Measurements from ENCODE around the gene TMEM163.
"Not testable (repeated sequence)": the region's sequence is repeated elsewhere in the genome, so short reads cannot be mapped to it uniquely, and the experiment has no call there.

The TMEM163 gene

DNA sequence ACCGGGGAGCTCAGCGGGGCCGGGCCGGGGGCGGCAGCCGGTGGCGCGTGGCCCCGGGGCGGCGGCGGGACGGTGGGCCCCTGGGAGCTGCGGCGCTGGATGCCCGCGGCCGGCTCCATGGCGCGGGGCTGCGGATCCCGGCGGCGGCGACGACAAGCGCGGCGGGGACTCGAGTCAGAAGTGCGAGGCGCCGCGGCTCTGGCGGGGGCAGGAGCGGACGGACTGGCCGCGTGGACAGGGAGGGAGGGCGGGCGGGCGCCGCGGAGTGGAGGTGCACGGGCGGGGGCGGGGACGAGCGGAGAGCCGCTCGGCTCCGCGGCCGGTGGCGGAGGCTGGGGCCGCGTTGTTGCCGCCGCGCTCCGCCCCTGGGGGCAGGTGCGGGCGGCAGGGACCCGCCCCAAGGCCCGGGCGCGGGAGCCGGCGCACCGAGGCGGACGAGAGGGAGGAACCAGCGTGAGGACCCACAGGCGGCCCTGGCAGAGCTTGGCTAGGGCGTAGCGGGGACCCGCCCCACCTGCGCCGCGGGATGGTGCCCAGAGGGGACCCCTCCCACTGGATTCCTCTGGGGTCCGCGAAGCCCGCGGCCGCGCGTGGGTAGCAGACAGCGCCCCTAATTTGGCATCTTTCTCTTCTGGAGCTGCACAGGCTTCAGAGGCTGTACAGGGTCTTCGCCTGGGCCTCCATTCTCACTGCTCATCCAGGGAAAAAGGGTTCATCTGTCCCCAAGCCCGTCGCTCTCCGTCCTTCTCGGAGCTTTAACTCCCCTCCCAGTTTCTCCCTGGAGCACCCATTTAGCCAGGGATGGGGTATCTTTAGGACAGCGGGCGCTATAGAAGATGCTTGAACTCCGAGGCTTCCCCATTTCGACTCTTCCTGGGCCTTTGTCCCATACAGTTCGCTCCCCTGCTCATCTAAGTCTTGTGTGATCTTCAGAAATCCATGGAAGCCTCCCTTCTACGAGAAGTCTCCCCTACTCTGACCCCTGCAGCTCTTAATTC, at the start of gene TMEM163:
Gene TMEM163, minus strand, starts transcription at position 184 of the 998 bp plus-strand sequence.
- in situ Hi-C loops (cut with MboI; ENCODE audit: low pct_unique_long_range_greater_than_20kb, low sequenced_read_pairs): no loop called here
- peak; percentile 51 for DNase-seq

DNA sequence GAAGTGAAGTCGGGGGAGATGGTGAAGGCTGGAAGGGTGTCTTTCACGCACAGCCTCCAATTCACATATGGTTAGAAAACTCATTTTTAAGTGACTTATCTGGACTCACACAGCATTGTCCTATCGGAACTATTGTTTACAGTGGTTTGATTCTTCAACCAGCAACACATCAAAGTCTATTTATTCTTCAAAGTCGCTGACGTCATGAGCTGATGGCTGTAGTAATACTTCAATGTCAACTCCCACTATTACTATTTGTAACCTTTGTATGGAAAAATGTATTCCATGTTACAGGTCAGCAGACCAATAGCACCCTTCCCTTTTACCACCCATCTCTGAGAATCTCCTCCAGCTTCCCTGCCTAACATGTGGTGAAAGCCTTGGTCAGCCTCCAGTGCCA, 47.8 kb upstream of the TMEM163 start:
- in situ Hi-C loops (cut with MboI; ENCODE audit: low pct_unique_long_range_greater_than_20kb, low sequenced_read_pairs): no loop called here
- no peak for DNase-seq

DNA sequence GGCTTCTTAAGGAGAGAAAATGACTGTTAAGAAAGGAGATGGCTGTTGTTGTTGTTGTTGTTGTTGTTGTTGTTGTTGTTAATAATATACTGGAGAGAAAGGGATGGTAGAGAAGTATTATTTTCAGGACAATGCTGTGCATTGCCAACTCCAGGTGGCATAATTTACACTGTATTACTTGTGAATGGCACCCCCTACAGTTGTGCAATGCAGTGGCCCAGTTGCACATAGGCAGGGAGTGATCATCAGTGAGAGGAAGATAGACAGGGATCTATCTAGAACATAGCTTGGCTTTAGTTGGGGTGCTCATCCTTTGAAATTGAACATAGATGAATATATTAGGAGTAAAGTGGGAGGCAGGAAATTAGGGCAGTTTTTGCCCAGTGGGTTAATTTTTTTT, 47.2 kb upstream of the TMEM163 start:
- DNase-seq: no peak
- in situ Hi-C loops (cut with MboI; ENCODE audit: low pct_unique_long_range_greater_than_20kb, low sequenced_read_pairs): no loop called here

DNA sequence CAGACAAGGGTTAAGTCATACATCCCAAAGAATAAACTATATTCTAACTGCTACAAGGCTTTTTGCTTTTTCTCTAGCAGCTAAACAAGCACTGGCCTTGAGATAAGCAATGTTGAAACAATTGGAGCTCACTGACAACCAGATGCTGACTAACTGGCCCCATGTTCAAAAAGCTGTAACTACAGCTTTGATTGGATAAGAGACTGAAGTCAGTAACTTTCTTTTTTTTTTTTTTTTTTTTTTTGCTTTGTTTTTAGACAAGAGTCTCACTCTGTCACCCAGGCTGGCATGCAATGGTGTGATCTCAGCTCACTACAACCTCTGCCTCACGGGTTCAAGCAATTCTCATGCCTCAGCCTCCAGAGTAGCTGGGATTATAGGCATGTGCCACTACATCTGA, 45.4 kb upstream of the TMEM163 start:
- in situ Hi-C loops (cut with MboI; ENCODE audit: low pct_unique_long_range_greater_than_20kb, low sequenced_read_pairs): no loop called here
- DNase-seq: no peak

DNA sequence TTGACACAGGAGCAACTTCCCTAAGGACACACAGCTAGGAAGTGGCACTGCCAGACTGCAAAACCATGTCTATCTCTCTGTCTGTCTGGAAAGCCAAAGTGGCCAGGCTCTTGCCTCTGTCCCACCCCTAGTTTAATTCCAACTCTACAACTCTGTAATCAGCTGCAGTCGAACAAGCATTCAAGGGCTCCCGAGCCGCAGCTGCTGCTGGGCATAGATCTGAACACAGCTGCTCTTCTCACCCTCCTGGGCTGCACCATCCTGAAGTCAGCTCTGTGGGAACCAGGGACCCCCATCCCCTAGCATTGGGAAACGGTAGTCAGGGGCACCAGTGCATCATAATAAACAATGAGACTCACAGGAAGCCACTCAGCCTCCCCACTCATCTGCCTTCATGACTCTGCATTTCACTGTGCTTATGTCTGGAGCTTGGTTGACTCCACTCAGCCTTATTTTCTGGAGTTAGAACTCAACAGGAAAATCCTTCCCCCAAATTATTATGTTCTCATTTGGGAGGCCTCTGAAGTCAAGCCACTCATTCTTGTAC, 44.4 kb upstream of the TMEM163 start:
- in situ Hi-C loops (cut with MboI; ENCODE audit: low pct_unique_long_range_greater_than_20kb, low sequenced_read_pairs): no loop called here
- DNase-seq: no peak

DNA sequence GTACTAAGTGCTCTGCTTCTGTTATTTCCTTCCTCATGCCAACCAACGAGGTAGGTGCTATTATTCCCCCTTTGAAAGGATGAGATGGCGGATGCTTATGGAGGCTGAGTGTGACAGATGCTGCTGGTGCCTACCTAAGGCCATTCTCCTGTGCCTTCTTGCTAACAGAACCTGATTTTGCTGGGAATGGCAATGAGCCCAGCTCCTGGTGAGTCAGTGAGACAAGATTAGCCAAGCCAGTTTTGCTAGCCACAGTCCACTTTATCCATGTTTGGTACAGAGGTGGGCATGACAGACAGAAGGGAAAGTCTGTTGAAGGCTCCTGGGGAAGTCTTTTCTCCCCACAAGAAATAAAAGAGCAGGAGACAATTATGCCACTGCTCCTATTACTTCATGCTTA, 43.7 kb upstream of the TMEM163 start:
- DNase-seq: no peak

DNA sequence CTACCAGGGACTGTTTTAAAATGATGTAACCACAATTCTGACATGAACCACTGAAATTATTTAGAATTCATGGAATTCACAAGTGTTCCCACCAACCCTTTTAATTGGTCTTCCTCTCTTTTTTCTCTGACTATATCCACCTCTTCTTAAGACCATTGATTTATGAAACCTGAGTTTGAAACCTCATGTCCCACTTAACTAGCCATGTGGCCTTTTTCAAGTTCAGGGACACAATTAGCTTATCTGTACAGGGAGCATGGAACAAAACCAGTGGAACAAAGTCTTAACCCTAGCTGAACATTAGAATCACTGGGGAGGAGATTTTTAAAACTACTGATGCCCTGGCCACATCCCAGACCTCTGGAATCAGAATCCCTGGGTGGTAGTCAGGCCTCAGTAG, 41.6 kb upstream of the TMEM163 start:
- no peak for DNase-seq
- in situ Hi-C loops (cut with MboI; ENCODE audit: low pct_unique_long_range_greater_than_20kb, low sequenced_read_pairs): no loop called here

More for the DNA sequence above, 43.7 kb upstream of the TMEM163 start:
- in situ Hi-C loops (cut with MboI; ENCODE audit: low pct_unique_long_range_greater_than_20kb, low sequenced_read_pairs): no loop called here

DNA sequence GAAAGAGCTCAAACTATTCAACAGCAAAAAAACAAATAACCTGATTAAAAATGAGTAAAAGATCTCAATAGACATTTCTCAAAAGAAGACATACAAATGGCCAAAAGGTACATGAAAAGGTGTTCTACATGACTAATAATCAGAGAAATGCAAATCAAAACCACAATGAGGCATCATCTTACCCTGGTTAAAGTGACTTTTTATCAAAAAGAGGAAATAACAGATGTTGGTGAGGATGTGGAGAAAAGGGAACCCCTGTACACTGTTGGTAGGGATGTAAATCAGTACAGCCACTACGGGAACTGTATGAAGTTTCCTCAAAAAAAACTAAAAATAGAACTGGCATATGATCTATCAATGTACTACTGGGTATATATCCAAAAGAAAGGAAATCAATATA, 39.8 kb upstream of the TMEM163 start:
- peak; percentile 76 for DNase-seq

DNA sequence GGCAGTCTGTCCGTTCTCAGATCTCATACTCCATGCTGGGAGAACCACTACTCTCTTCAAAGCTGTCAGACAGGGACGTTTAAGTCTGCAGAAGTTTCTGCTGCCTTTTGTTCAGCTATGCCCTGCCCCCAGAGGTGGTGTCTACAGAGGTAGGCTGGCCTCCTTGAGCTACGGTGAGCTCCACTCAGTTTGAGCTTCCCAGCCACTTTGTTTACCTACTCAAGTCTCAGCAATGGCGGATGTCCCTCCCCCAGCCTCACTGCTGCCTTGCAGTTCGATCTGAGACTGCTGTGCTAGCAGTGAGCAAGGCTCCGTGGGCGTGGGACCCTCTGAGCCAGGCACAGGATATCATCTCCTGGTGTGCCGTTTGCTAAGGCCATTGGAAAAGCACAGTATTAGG, 33.2 kb upstream of the TMEM163 start:
- DNase-seq; in situ Hi-C loops (cut with MboI; ENCODE audit: low pct_unique_long_range_greater_than_20kb, low sequenced_read_pairs): not testable (repeated sequence)

More for the DNA sequence above, 39.8 kb upstream of the TMEM163 start:
- in situ Hi-C loops (cut with MboI; ENCODE audit: low pct_unique_long_range_greater_than_20kb, low sequenced_read_pairs): no loop called here

DNA sequence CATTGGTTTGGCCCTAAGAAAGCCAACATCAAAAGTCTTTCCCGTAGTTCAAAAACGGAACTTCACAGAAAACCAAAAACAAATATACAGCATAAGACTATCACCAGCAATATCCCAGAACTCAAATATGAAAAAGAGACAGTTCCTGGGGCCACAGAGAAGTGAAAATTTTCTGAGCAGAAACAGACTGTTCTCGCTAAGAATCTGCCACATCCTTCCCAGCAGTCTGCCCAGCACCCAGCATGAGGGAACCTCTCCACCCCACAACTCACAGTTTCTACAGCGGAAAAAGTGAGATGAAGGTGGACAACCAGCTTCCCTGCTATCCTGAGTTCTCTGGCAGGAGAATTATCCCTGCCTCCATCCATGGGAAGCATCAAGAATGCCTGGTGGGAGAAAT, 26.7 kb upstream of the TMEM163 start:
- DNase-seq: no peak
- in situ Hi-C loops (cut with MboI; ENCODE audit: low pct_unique_long_range_greater_than_20kb, low sequenced_read_pairs): no loop called here

DNA sequence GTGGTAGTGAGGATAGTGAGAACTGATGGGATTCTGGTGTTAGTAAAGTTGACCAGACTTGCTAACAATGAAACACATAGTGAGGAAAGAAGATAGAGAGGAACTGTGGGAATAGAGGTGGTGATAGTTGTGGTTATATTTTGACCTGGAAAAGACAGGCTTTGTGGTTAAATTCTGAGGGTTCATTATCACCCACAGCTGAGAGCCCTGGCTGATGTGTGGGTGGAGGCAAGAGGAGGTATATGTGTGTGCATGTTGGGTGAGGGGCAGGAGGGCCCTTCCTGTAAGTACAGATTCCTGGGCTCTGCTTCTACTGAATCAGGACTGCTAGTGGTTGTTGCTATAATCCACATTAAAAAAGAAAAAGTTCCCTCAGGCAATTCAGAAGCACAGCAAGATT, 26.2 kb upstream of the TMEM163 start:
- in situ Hi-C loops (cut with MboI; ENCODE audit: low pct_unique_long_range_greater_than_20kb, low sequenced_read_pairs): no loop called here
- DNase-seq: peak; percentile 38

DNA sequence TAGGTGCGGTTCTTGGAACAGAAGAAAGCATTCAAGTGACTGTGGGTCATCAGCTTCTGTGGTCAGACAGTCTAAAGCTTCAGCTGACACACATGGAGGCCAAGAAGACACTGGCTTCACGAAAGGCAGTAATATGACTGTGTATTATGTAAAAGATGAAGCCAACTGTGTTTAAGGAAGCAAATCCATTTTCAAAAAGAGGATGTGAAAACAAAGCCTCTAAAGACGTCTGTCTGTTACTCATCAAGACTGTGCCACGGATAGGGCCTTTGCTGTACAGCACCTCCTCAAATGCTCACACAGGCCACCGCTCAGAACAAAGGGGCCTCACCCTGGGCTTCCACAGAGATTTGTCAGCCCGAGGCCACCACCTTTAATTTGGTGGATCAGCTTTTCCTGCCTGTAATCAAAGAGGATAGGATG, 21.1 kb upstream of the TMEM163 start:
- in situ Hi-C loops (cut with MboI; ENCODE audit: low pct_unique_long_range_greater_than_20kb, low sequenced_read_pairs): no loop called here

DNA sequence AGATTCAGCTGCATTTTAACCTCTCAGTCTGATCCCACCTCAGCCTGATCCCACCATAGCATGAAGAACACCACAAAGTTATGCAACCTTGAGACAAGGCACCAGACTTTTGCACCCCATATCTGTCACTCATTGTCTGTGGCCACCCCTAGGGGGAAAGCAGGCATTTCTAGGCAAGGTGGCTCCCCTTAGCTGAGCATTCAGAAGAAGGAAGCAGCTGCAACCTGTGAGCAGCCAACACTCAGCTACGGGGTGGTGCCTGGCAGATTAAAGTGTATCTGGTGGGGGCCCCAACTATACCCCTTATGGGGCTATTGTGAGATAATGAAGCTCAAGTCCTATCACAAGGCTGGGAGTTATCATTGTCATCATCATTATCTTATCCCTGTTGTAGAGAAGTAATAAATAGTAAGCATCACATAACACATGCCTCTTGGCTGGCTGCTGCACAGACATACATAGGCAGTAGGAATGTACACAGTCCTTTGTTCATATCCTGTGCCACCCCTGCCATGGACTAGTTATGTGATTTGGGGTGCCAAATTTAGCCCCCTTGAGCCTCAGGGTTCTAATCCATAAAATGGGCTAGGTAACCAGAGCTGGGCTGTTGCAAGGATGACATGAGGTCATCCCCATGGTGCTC, 20.6 kb upstream of the TMEM163 start:
- in situ Hi-C loops (cut with MboI; ENCODE audit: low pct_unique_long_range_greater_than_20kb, low sequenced_read_pairs): no loop called here
- DNase-seq: no peak

More for the DNA sequence above, 21.1 kb upstream of the TMEM163 start:
- DNase-seq: peak; percentile 62

DNA sequence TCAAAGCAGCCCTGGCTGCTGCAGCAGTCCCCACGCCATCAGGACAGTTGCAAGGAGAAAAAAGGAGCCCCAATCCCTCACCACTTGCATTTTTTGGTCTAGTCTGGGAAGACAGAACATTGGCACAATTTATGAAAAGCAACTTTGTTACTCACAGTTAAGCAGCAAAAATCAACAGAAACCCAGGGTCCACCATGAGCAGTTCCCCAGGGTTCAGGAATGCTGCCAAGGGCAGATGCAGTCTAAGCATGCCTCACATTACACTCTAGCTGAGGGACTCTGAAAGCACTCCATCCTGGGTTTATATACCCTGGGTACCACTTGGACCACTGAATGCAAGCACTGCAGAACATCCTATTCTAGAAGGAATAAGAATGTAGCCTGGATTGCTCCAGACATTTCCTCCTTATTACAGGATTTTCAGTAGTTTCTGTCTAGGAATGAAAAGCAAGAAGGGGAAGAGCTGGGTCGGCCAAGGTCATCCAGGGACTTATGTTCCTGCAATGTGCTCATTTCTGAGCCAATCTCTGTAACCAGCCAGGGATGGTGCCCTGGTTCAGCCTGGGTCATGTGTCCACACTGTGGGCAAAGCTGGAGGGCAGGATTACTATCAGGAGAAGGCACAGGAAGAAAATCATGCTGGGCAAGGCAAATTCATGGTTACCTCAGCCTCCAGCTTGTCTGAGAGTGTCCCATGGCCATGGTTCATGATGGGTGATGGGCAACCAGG, 19.5 kb upstream of the TMEM163 start:
- in situ Hi-C loops (cut with MboI; ENCODE audit: low pct_unique_long_range_greater_than_20kb, low sequenced_read_pairs): no loop called here
- no peak for DNase-seq

DNA sequence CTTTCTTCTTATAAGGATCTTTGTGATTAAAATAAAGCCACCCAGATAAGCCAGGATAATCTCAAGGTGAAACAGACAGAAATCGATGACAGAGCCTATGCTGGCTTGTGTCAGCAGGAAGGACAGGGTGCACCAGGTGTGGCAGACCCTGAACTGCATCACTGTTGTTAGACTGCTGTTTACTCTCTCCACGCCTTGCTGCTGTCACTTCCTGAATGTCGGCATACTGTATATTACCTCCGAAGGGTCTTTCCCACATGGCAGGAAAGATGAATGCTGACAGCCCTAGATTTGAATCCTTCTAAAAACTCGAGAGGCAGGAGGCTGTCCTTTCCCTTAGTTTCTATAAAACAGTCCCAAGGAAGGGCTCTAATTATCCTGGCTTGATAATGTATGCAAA, 18.9 kb upstream of the TMEM163 start:
- in situ Hi-C loops (cut with MboI; ENCODE audit: low pct_unique_long_range_greater_than_20kb, low sequenced_read_pairs): no loop called here
- no peak for DNase-seq

DNA sequence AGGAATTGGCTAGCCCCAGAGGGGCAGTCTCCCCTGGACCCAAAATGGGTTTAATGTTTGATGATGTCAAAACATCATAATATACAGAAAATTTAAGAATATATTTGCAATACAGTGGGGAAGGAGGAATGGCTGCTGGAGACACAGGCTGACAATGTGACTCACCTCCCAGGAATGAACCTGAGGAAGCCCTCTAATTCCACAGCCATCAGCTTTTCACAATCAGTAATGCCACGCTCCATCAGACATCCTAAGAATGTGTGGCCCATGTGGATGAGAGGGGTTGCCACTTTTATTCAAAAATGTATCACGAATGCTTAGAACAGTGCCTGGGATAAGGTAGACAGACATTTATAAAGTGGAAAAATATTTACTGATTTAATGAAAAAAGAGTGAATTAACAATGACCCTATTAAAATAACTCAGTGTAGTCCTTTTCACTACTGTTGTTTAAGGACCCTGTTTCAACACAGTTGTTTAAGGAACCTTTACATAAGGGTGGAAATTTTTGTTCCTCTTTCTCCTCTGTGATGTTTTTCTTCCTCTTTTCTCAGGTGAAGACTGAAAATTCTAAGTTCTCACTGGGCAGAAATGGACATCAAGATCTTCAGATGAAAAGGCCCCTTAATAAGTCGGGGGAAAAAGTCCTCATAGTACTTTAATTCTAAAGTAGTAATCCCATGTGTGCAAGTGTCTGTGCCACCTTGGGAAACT, 17.5 kb upstream of the TMEM163 start:
- in situ Hi-C loops (cut with MboI; ENCODE audit: low pct_unique_long_range_greater_than_20kb, low sequenced_read_pairs): no loop called here
- DNase-seq: peak; percentile 66

DNA sequence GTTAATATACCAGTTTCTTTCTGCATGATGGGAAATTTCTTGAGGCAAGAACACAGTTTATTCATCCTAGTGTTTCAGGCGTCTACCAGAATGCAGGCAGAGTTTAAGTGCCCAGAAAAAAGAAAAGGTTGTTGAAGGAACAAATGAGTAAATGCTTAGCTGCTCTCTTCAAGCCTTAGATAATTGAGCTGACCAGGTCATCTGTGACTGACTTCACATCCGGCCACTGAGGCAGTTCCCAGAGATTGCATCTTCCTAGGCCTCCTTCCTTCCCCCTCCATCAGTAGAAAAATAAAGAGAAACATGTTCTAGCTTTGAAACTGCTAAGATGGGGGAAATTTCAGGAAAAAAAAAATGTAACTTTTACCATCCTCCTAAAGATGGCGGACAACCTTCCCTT, 9.4 kb upstream of the TMEM163 start:
- in situ Hi-C loops (cut with MboI; ENCODE audit: low pct_unique_long_range_greater_than_20kb, low sequenced_read_pairs): no loop called here

DNA sequence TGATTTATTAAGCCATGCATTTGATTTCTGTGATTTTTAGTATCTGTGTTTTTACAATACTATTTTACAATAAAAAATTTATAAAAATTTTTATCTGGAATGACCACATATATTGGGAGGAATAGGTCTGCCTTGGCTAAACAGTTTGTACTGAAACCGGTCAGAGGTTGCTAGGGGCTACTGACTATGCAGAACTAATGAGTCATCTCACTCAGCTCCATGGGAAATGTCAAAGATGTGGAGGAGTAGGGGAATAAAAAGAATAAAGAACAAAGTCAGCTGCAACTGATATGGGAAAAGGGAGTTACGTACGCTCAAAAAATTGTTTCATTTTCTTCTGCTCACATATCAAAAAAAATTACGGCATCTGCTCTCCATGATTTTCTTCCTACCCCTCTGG, 8.6 kb upstream of the TMEM163 start:
- DNase-seq: no peak
- in situ Hi-C loops (cut with MboI; ENCODE audit: low pct_unique_long_range_greater_than_20kb, low sequenced_read_pairs): no loop called here

More for the DNA sequence above, 9.4 kb upstream of the TMEM163 start:
- no peak for DNase-seq

DNA sequence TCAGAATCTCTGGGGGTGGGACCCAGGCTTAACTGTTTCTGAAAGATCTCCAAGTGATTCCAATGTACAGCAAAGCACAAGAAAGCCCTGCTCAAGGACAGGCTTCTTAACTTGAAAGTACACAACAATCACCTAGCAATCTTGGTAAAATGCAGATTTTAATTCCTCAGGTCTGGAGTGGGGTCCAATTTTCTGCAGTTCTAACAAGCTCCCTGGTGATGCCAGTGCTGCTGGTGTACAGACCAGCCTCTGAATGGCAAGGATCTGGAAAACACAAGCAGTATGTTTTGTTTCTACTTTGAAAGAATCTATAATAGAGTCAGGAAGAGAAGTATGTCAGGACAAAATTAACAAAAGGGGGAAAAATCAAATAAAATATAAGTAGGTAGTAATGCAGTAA, 7.8 kb upstream of the TMEM163 start:
- in situ Hi-C loops (cut with MboI; ENCODE audit: low pct_unique_long_range_greater_than_20kb, low sequenced_read_pairs): no loop called here
- DNase-seq: no peak

All from KBM-7 (cell line).